IMR-90 (cell line): ENCODE data around the gene CXCL6. TPM values are rescaled to one million over a fixed set of nuclear protein-coding genes. Genes with fewer than 3 reads are reported as not detected.
A peak's percentile ranks its signal among the peaks of the same experiment; 100 is the strongest.

Source experiments
- ATAC-seq: fragments of 200-7000 bp; cut with Tn5 transposase; 2 replicates; pipeline ENCODE4 v1.9.1; 2020; ENCODE audit warnings: low read depth, mild to moderate bottlenecking, moderate library complexity
- BruUV-seq: library from RNA; stranded (reverse); fragments of 400-500 nt; replicated peaks from 2 replicates; lab custom pipeline; 2021; lab: Mats Ljungman, UMichigan
- CTCF ChIA-PET: fragments of 300-600 bp; formaldehyde crosslinking; extraction: SDS; loops from one replicate; lab custom pipeline; 2021; ENCODE audit warnings: antibody characterized with exemption; lab: Yijun Ruan, JAX
- POLR2A ChIA-PET: fragments of 300-600 bp; sonication (Branson Sonifier 250); formaldehyde crosslinking; loops from one replicate; lab custom pipeline; 2022; ENCODE audit warnings: antibody characterized with exemption; ENCODE audit not compliant: unreplicated experiment; lab: Charles Lee
- DNase-seq: peaks from one replicate; pipeline ENCODE4 v3.0.0; 2013
- H2AFZ ChIP-seq: replicated peaks from 2 replicates; pipeline ENCODE3; 2013; ENCODE audit warnings: low read length, mild to moderate bottlenecking; ENCODE audit not compliant: poor library complexity
- H2AK5ac ChIP-seq: 2 replicates; pipeline ENCODE4 v1.6.1; 2013; ENCODE audit warnings: low read depth, low read length, inconsistent platforms
- H2AK9ac ChIP-seq: replicated peaks from 2 replicates; pipeline ENCODE3; 2013; ENCODE audit warnings: mild to moderate bottlenecking, low read depth, low read length, moderate library complexity; ENCODE audit not compliant: poor library complexity
- H2BK120ac ChIP-seq: 2 replicates; pipeline ENCODE4 v1.6.1; 2013; ENCODE audit warnings: low read depth, low read length, inconsistent platforms
- H2BK15ac ChIP-seq: 3 replicates; pipeline ENCODE4 v1.6.1; 2013; ENCODE audit warnings: low read depth, low read length, inconsistent platforms
- H2BK20ac ChIP-seq: 2 replicates; pipeline ENCODE4 v1.6.1; 2013; ENCODE audit warnings: low read depth, mild to moderate bottlenecking, inconsistent platforms, low read length, moderate library complexity
- H2BK5ac ChIP-seq: 2 replicates; pipeline ENCODE4 v1.6.1; 2013; ENCODE audit warnings: mild to moderate bottlenecking, low read depth, low read length, inconsistent platforms; ENCODE audit not compliant: poor library complexity, severe bottlenecking
- H3K14ac ChIP-seq: replicated peaks from 2 replicates; pipeline ENCODE4 v1.6.1; 2013; ENCODE audit warnings: low read depth, low read length, inconsistent platforms
- H3K18ac ChIP-seq: 2 replicates; pipeline ENCODE4 v1.6.1; 2013; ENCODE audit warnings: low read depth, low read length, control low read depth
- H3K23ac ChIP-seq: 2 replicates; pipeline ENCODE4 v1.6.1; 2013; ENCODE audit warnings: low read depth, low read length, inconsistent platforms
- H3K27ac ChIP-seq: 2 replicates; pipeline ENCODE4 v1.5.1; 2013; ENCODE audit warnings: mild to moderate bottlenecking, control low read depth, low read length; ENCODE audit not compliant: insufficient read depth
- H3K27me3 ChIP-seq: 2 replicates; pipeline ENCODE4 v1.6.1; 2013; ENCODE audit warnings: low read length; ENCODE audit not compliant: control insufficient read depth, insufficient read depth
- H3K36me3 ChIP-seq: 2 replicates; pipeline ENCODE4 v1.6.1; 2013; ENCODE audit warnings: low read length, mixed read lengths; ENCODE audit not compliant: control insufficient read depth, insufficient read depth
- H3K4ac ChIP-seq: 2 replicates; pipeline ENCODE4 v1.6.1; 2013; ENCODE audit warnings: low read depth, low read length, inconsistent platforms
- H3K4me1 ChIP-seq: 2 replicates; pipeline ENCODE4 v1.6.1; 2013; ENCODE audit warnings: low read length, mixed read lengths; ENCODE audit not compliant: control insufficient read depth, insufficient read depth
- H3K4me2 ChIP-seq: 2 replicates; pipeline ENCODE4 v1.6.1; 2013; ENCODE audit warnings: low read depth, mild to moderate bottlenecking, control low read depth, low read length, moderate library complexity
- H3K4me3 ChIP-seq: 2 replicates; pipeline ENCODE4 v1.5.1; 2013; ENCODE audit warnings: low read depth, mild to moderate bottlenecking, control low read depth, low read length, moderate library complexity; ENCODE audit not compliant: insufficient read depth
- H3K56ac ChIP-seq: 2 replicates; pipeline ENCODE4 v1.6.1; 2013; ENCODE audit warnings: low read length, inconsistent platforms; ENCODE audit not compliant: insufficient read depth; ENCODE audit errors: extremely low read depth
- H3K79me1 ChIP-seq, 2 experiments: 2 replicates each; pipeline ENCODE4 v1.6.1; 2013; ENCODE audit warnings: low read length in 2 of 2, inconsistent platforms in 1 of 2, low read depth in 1 of 2
- H3K9ac ChIP-seq: 2 replicates; pipeline ENCODE4 v1.6.1; 2013; ENCODE audit warnings: low read depth, low read length, control low read depth
- H3K9me1 ChIP-seq: 2 replicates; pipeline ENCODE4 v1.6.1; 2013; ENCODE audit warnings: low read length, inconsistent platforms; ENCODE audit not compliant: insufficient read depth
- H3K9me3 ChIP-seq: 2 replicates; pipeline ENCODE4 v1.6.1; 2013; ENCODE audit warnings: low read length; ENCODE audit not compliant: control insufficient read depth, insufficient read depth
- H4K20me1 ChIP-seq: 2 replicates; pipeline ENCODE4 v1.6.1; 2013; ENCODE audit warnings: low read length, inconsistent platforms; ENCODE audit not compliant: insufficient read depth
- H4K5ac ChIP-seq: 2 replicates; pipeline ENCODE4 v1.6.1; 2013; ENCODE audit warnings: mild to moderate bottlenecking, low read depth, low read length, control low read depth
- H4K8ac ChIP-seq, 2 experiments: 2 replicates each; pipeline ENCODE4 v1.6.1; 2013; ENCODE audit warnings: low read depth in 2 of 2, low read length in 2 of 2, control low read depth in 1 of 2, inconsistent platforms in 1 of 2
- H4K91ac ChIP-seq: 2 replicates; pipeline ENCODE4 v1.6.1; 2013; ENCODE audit warnings: low read depth, low read length, inconsistent platforms; ENCODE audit not compliant: insufficient read depth
- CEBPB ChIP-seq: IDR thresholded peaks from 2 replicates; pipeline ENCODE4 v1.6.1; 2012; ENCODE audit warnings: low read depth, low read length, improper control_type of control experiment
- MAFK ChIP-seq: IDR thresholded peaks from 2 replicates; pipeline ENCODE4 v1.6.1; 2012; ENCODE audit warnings: low read depth, low read length, improper control_type of control experiment
- WGBS, 2 experiments: methylation state at CpG; one replicate each; pipeline versions ENCODE4 v1.1.5 to v1.1.7; 2013; ENCODE audit warnings: missing lambda C conversion rate in 2 of 2; ENCODE audit not compliant: insufficient read length in 1 of 2; ENCODE audit errors: extremely low coverage in 2 of 2; 5-methylcytosine and 5-hydroxymethylcytosine counted together
- dilution Hi-C: fragments of 300-500 bp; cut with HindIII; formaldehyde crosslinking; loops from one replicate; pipeline ENCODE4 v1.14.3; 2018; ENCODE audit warnings: low sequenced_read_pairs; ENCODE audit not compliant: unreplicated experiment
- in situ Hi-C: fragments of 300-500 bp; cut with MboI; formaldehyde crosslinking; loops from 3 replicates; pipeline ENCODE4 v1.14.3; 2019; ENCODE audit warnings: low sequenced_read_pairs, inconsistent platforms, mixed read lengths
- intact Hi-C: fragments of 100-400 bp; cut with micrococcal nuclease; formaldehyde crosslinking; loops from 2 replicates; pipeline ENCODE4 v1.10.0; 2022
- polyA plus RNA-seq, 3 experiments: library from polyadenylated mRNA; depleted of rRNA; stranded (reverse); fragments of >200 nt; gene quantifications; 2 replicates each; pipeline ENCODE4 v1.2.3, GENCODE V29; 2012; ENCODE audit warnings: low replicate concordance in 1 of 3
- total RNA-seq: library from RNA; depleted of rRNA; stranded (reverse); fragments of >200 nt; gene quantifications from 2 replicates; pipeline ENCODE4 v1.2.3, GENCODE V29; 2012

The CXCL6 gene
- total and polyA plus RNA-seq, 2 of the 4 experiments (the other 2 are of a cell fraction), result not detected

DNA sequence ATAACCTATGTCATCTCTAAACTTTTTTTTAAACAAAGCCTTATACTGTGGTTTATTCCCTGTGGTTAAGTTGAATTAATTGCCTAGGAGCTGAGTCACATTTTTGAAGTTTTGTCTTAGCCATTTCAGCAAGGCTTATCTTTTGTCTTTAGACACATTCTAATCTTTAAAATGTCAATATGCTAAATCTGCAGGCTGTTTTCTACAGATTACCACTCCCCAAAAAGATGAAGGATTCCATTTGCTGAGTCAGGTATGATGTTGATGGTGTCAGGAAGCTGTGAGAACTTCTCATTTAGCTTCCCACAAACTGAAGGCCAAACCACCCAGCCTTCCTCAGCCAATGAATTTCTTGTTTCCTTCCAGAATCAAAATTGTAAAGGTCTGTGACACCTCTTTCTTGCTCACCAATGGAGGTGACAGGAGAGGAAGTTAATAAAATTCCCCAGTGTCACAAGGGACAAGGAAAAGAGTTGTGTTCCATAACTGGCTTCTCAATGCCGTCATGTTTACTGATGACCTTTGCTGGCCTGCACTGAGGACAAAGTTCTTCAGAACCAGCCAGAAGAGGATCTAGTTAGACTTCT, 3.7 kb upstream of the CXCL6 start:
- Histone ChIP-seq H3K4me1 (peaks cover 5% of the 10 kb centered on the region; the same call in 1 of the 2 replicates), H2AFZ (no peak overlapping the region), H3K9me3 (no peaks in the 10 kb centered on the region), H4K5ac (no peak overlapping the region), H2AK5ac (no peak overlapping the region), H3K79me1 (no peaks in the 10 kb centered on the region), H3K18ac (no peak overlapping the region), H3K14ac (no peak overlapping the region), H3K27me3 (peaks cover 10% of the 10 kb centered on the region), H3K27ac (no peak overlapping the region), H3K23ac (no peak overlapping the region), H3K9ac (no peak overlapping the region), H4K8ac (no peak overlapping the region), H3K4ac (no peak overlapping the region), H2AK9ac (no peak overlapping the region), H2BK5ac (no peak overlapping the region), H4K20me1 (no peaks in the 10 kb centered on the region), H3K36me3 (no peaks in the 10 kb centered on the region), H2BK120ac (no peak overlapping the region), H3K9me1 (no peaks in the 10 kb centered on the region; the same call in 1 of the 2 replicates), H2BK20ac (no peak overlapping the region), H4K91ac (no peak overlapping the region), H3K4me2 (no peak overlapping the region), H2BK15ac (no peak overlapping the region), H3K4me3 (no peak overlapping the region), H3K56ac (no peak overlapping the region)
- TF ChIP-seq MAFK, result peak; percentile 37; the same call in 1 of the 2 replicates
- TF ChIP-seq CEBPB, result no peak
- WGBS, 2 experiments, result 100% methylated on average over 1 of the region's 1 CpG; no CpG with 5 or more reads in 1 of the 2 experiments
- DNase-seq (peak; percentile 56), ATAC-seq (no peak)
- CTCF ChIA-PET, result no interaction called here
- dilution Hi-C loops, result no loop called here
- in situ Hi-C loops, result no loop called here
- intact Hi-C loops, result no loop called here
- BruUV-seq, result no TSS peak
- POLR2A ChIA-PET, result no interaction called here
